K562 (cell line): ENCODE data around the gene CPT1A. TPM values are rescaled to one million over a fixed set of nuclear protein-coding genes. Genes with fewer than 3 reads are reported as not detected.
A peak's percentile ranks its signal among the peaks of the same experiment; 100 is the strongest.

Source experiments
- CBX2 ChIP-seq: fragments of 200-600 bp; sonication (generic); IDR thresholded peaks from one replicate; pipeline ENCODE4 v1.6.1; 2012; ENCODE audit warnings: mild to moderate bottlenecking, low read length, inconsistent platforms; ENCODE audit not compliant: insufficient read depth, poor library complexity, severe bottlenecking
- FOXA3 ChIP-seq, 2 experiments: fragments of 450-650 bp in 1 of 2; sonication (generic) in 1 of 2; formaldehyde crosslinking; IDR thresholded peaks in 1 of 2; conservative IDR thresholded peaks in 1 of 2; 2 replicates each; pipeline versions ENCODE4 v1.4.0 to v1.8.0; 2020 to 2022; ENCODE audit warnings: mild to moderate bottlenecking in 2 of 2, missing genetic modification reagents in 1 of 2
- FUS ChIP-seq: fragments of 200-400 bp; formaldehyde crosslinking; optimal IDR thresholded peaks from 2 replicates; pipeline ENCODE3; 2017; ENCODE audit warnings: low read depth, low read length
- GTF3C2 ChIP-seq: IDR thresholded peaks from 3 replicates; pipeline ENCODE4 v1.6.1; 2011; ENCODE audit warnings: borderline replicate concordance, mild to moderate bottlenecking, moderate library complexity; ENCODE audit not compliant: insufficient read length; ENCODE audit errors: extremely low read depth
- HMBOX1 ChIP-seq: sonication (generic); IDR thresholded peaks from 2 replicates; pipeline ENCODE4 v1.6.1; 2016
- LEF1 ChIP-seq: fragments of 450-650 bp; IDR thresholded peaks from 2 replicates; pipeline ENCODE4 v1.6.1; 2016; ENCODE audit warnings: mild to moderate bottlenecking
- MTA1 ChIP-seq: fragments of 450-650 bp; IDR thresholded peaks from 2 replicates; pipeline ENCODE4 v1.6.1; 2017; ENCODE audit warnings: borderline replicate concordance
- NELFE ChIP-seq: IDR thresholded peaks from 2 replicates; pipeline ENCODE4 v1.6.1; 2011; ENCODE audit warnings: mild to moderate bottlenecking; ENCODE audit not compliant: insufficient read depth, insufficient read length
- SIN3B ChIP-seq: fragments of 450-650 bp; IDR thresholded peaks from 2 replicates; pipeline ENCODE4 v1.6.1; 2017; ENCODE audit warnings: low read depth, mild to moderate bottlenecking, moderate library complexity
- SMARCA5 ChIP-seq: fragments of 450-650 bp; IDR thresholded peaks from 2 replicates; pipeline ENCODE4 v1.6.1; 2016
- SMARCB1 ChIP-seq: IDR thresholded peaks from 2 replicates; pipeline ENCODE4 v1.6.1; 2011; ENCODE audit warnings: improper control_type of control experiment, low read depth; ENCODE audit not compliant: insufficient read length
- TGIF2 ChIP-seq: sonication (generic); formaldehyde crosslinking; IDR thresholded peaks from 2 replicates; pipeline ENCODE4 v1.8.1; 2022; ENCODE audit warnings: mild to moderate bottlenecking, missing genetic modification reagents, moderate library complexity
- ZBTB26 ChIP-seq: fragments of 450-650 bp; formaldehyde crosslinking; IDR thresholded peaks from 2 replicates; pipeline ENCODE4 v1.4.0; 2022; ENCODE audit warnings: missing genetic modification characterization
- ZNF124 ChIP-seq: sonication (generic); formaldehyde crosslinking; IDR thresholded peaks from 2 replicates; pipeline ENCODE4 v1.8.1; 2022; ENCODE audit warnings: missing genetic modification reagents
- ZNF174 ChIP-seq: fragments of 250-450 bp; sonication (Bioruptor Pico); IDR thresholded peaks from 2 replicates; pipeline ENCODE4 v1.4.0; 2020; ENCODE audit warnings: mild to moderate bottlenecking
- ZNF217 ChIP-seq: sonication (generic); formaldehyde crosslinking; IDR thresholded peaks from 2 replicates; pipeline ENCODE4 v1.8.0; 2022; ENCODE audit warnings: mild to moderate bottlenecking, missing genetic modification reagents
- ZNF57 ChIP-seq: fragments of 450-650 bp; formaldehyde crosslinking; IDR thresholded peaks from 2 replicates; pipeline ENCODE4 v1.4.0; 2020; ENCODE audit warnings: mild to moderate bottlenecking, moderate library complexity
- ZNF644 ChIP-seq: fragments of 200-800 bp; sonication (Bioruptor generic); IDR thresholded peaks from 2 replicates; pipeline ENCODE4 v1.6.1; 2016; ENCODE audit warnings: low read depth, missing genetic modification characterization, missing compliant biosample characterization
- ZNF764 ChIP-seq: fragments of 250-450 bp; sonication (Bioruptor Pico); IDR thresholded peaks from 2 replicates; pipeline ENCODE4 v1.4.0; 2020; ENCODE audit warnings: low read depth, mild to moderate bottlenecking, moderate library complexity
- ZNF778 ChIP-seq: fragments of 450-650 bp; formaldehyde crosslinking; IDR thresholded peaks from 2 replicates; pipeline ENCODE4 v1.4.0; 2020; ENCODE audit warnings: mild to moderate bottlenecking, moderate library complexity
- polyA plus RNA-seq, 8 experiments: library from polyadenylated mRNA; depleted of rRNA in 4 of 8; stranded (reverse) in 5 of 8; unstranded in 3 of 8; fragments of >200 nt; fragmentation: Nextera tagmentation in 2 of 8; fragmentation: Illumina TruSeq in 1 of 8; extraction: Ambion mirVana in 2 of 8; extraction: Trizol in 1 of 8; gene quantifications; 2 replicates each; pipeline versions ENCODE4 v1.2.1 to v1.2.3, GENCODE V29; 2011 to 2014; ENCODE audit warnings: inconsistent platforms in 1 of 8, missing spikeins in 1 of 8
- total RNA-seq, 7 experiments: library from RNA; depleted of rRNA in 6 of 7; stranded (reverse); fragments of >200 nt in 6 of 7; fragmentation: Illumina TruSeq in 2 of 7; extraction: Trizol in 2 of 7; gene quantifications; 2 replicates each; pipeline versions ENCODE4 v1.2.1 to v1.2.3, GENCODE V29; 2011 to 2021; ENCODE audit warnings: low replicate concordance in 1 of 7
- TF ChIP-seq, protein P1 (sequence below): fragments of 450-650 bp; IDR thresholded peaks from 2 replicates; pipeline ENCODE4 v1.6.1; 2017; ENCODE audit warnings: mild to moderate bottlenecking, moderate library complexity
- TF ChIP-seq, protein P2 (sequence below): fragments of 250-450 bp; sonication (Bioruptor Pico); IDR thresholded peaks from 2 replicates; pipeline ENCODE4 v1.4.0; 2020; ENCODE audit warnings: borderline replicate concordance

Gene CPT1A
- total and polyA plus RNA-seq, 9 of the 15 experiments (the other 6 are each of a cell fraction or from before 2014, with no cell fraction given): 2.6 to 29.1 (median 12.3) TPM

DNA sequence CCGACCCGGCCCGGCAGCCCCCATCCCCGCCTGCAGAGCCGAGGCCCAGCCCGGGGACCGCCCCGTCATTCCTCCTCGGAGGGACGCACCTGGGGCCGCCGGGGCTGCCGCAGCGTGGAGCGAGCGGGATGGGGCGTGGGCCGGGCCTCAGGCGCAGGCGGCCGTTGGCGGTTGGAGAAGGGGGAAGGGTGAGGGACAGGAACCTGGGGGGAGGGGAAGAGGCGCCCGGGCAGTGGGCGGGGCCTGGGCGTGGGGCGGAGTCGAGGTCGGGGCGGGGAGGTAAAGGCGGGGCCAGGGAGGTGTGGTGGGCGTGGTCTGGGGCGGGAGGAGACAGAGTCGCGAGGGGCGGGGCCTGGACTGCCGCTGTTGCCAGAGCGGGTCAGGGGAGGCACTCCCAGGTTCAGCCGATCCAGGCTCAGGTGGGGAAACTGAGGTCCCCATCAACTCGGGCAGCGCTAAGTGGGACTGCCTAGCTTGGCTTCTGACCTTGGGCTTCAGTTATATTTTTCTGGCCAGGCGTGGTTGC, 90.3 kb downstream of the CPT1A start, which contains the start of gene TESMIN (continued):
- no peak for TF ChIP-seq SIN3B
- no peak for TF ChIP-seq FOXA3 (CRISPR knock-in tag; conservative IDR thresholded peaks at IDR 0.05 in 1 of 2, IDR thresholded peaks at IDR 0.05 in 1 of 2)
- no peak for TF ChIP-seq SMARCA5
- TF ChIP-seq ZNF174 (CRISPR knock-in tag): no peak
- TF ChIP-seq FUS: no peak
- no peak for TF ChIP-seq SMARCB1
- TF ChIP-seq TGIF2 (CRISPR knock-in tag): no peak
- TF ChIP-seq ZNF124: no peak
- TF ChIP-seq HMBOX1: no peak
- no peak for TF ChIP-seq ZNF217 (CRISPR knock-in tag)
- TF ChIP-seq, protein P1, sequence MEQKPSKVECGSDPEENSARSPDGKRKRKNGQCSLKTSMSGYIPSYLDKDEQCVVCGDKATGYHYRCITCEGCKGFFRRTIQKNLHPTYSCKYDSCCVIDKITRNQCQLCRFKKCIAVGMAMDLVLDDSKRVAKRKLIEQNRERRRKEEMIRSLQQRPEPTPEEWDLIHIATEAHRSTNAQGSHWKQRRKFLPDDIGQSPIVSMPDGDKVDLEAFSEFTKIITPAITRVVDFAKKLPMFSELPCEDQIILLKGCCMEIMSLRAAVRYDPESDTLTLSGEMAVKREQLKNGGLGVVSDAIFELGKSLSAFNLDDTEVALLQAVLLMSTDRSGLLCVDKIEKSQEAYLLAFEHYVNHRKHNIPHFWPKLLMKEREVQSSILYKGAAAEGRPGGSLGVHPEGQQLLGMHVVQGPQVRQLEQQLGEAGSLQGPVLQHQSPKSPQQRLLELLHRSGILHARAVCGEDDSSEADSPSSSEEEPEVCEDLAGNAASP: no peak
- no peak for TF ChIP-seq ZNF57
- no peak for TF ChIP-seq GTF3C2
- no peak for TF ChIP-seq MTA1
- no peak for TF ChIP-seq CBX2
- TF ChIP-seq NELFE: no peak
- no peak for TF ChIP-seq ZNF644
- TF ChIP-seq LEF1: peak; percentile 53; the same call in 1 of the 2 replicates
- no peak for TF ChIP-seq ZNF764 (CRISPR knock-in tag)
- TF ChIP-seq ZNF778: no peak
- no peak for TF ChIP-seq ZBTB26 (CRISPR knock-in tag)
- TF ChIP-seq, protein P2, sequence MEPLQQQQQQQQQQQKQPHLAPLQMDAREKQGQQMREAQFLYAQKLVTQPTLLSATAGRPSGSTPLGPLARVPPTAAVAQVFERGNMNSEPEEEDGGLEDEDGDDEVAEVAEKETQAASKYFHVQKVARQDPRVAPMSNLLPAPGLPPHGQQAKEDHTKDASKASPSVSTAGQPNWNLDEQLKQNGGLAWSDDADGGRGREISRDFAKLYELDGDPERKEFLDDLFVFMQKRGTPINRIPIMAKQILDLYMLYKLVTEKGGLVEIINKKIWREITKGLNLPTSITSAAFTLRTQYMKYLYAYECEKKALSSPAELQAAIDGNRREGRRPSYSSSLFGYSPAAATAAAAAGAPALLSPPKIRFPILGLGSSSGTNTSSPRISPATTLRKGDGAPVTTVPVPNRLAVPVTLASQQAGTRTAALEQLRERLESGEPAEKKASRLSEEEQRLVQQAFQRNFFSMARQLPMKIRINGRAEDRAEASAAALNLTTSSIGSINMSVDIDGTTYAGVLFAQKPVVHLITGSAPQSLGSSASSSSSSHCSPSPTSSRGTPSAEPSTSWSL (CRISPR knock-in tag): no peak
